H1 (cell line): Measurements from ENCODE around the gene RPUSD1. TPM values are rescaled to one million over a fixed set of nuclear protein-coding genes. Genes with fewer than 3 reads are reported as not detected.

ENCODE experiments used
- CTCF ChIA-PET: fragments of 300-600 bp; sonication (Branson Sonifier 250); formaldehyde crosslinking; loops from one replicate; lab custom pipeline; 2021; ENCODE audit not compliant: partially characterized antibody; lab: Charles Lee
- POLR2A ChIA-PET: fragments of 300-600 bp; sonication (Branson Sonifier 250); formaldehyde crosslinking; loops from one replicate; lab custom pipeline; 2021; ENCODE audit warnings: inconsistent platforms; ENCODE audit not compliant: partially characterized antibody; lab: Charles Lee
- DNase-seq, 2 experiments: peaks; one replicate each; pipeline versions ENCODE4 v3.0.0 to v3.0.0-alpha.2; 2010 to 2022; ENCODE audit warnings: low spot score in 2 of 2, low read depth in 1 of 2, mixed read lengths in 1 of 2
- FAIRE-seq: peaks from 2 replicates; lab custom pipeline; 2011; peaks lifted over from hg19 to GRCh38; lab: Jason Lieb, UNC
- H2AFZ ChIP-seq: 2 replicates; pipeline ENCODE4 v1.8.1; 2012; ENCODE audit warnings: low read length, inconsistent platforms
- H2AK5ac ChIP-seq: 2 replicates; pipeline ENCODE4 v1.6.1; 2013; ENCODE audit warnings: low read depth, low read length
- H2BK120ac ChIP-seq: replicated peaks from 2 replicates; pipeline ENCODE3; 2013; ENCODE audit warnings: low read depth, low read length, inconsistent platforms
- H2BK12ac ChIP-seq: 2 replicates; pipeline ENCODE4 v1.6.1; 2013; ENCODE audit warnings: low read depth, low read length
- H2BK15ac ChIP-seq: 2 replicates; pipeline ENCODE4 v1.6.1; 2013; ENCODE audit warnings: low read length
- H2BK20ac ChIP-seq: 2 replicates; pipeline ENCODE4 v1.6.1; 2013; ENCODE audit warnings: low read length
- H2BK5ac ChIP-seq: 2 replicates; pipeline ENCODE4 v1.6.1; 2013; ENCODE audit warnings: low read depth, low read length
- H3K14ac ChIP-seq: 2 replicates; pipeline ENCODE4 v1.6.1; 2013; ENCODE audit warnings: inconsistent platforms; ENCODE audit not compliant: insufficient read length
- H3K18ac ChIP-seq: 2 replicates; pipeline ENCODE4 v1.6.1; 2013; ENCODE audit warnings: low read length; ENCODE audit errors: extremely low read depth
- H3K23ac ChIP-seq: 2 replicates; pipeline ENCODE4 v1.6.1; 2013; ENCODE audit warnings: inconsistent platforms; ENCODE audit not compliant: insufficient read length
- H3K23me2 ChIP-seq: 2 replicates; pipeline ENCODE4 v1.6.1; 2013; ENCODE audit warnings: low read depth, low read length
- H3K27ac ChIP-seq: 2 replicates; pipeline ENCODE4 v1.6.1; 2011; ENCODE audit warnings: low read depth, low read length, inconsistent platforms
- H3K27me3 ChIP-seq, 4 experiments: replicated peaks in 1 of 4; 1 replicate in 1 of 4; 2 replicates in 3 of 4; pipeline versions ENCODE4 v1.6.1 to v1.8.1; 2011 to 2013; ENCODE audit warnings: low read length in 3 of 4, mild to moderate bottlenecking in 3 of 4, inconsistent platforms in 2 of 4, mixed read lengths in 2 of 4, moderate library complexity in 1 of 4; ENCODE audit not compliant: control insufficient read depth in 3 of 4, insufficient read depth in 3 of 4; ENCODE audit errors: extremely low read depth in 1 of 4
- H3K36me3 ChIP-seq, 4 experiments: 2 replicates each; pipeline versions ENCODE4 v1.6.1 to v1.8.1; 2011 to 2013; ENCODE audit warnings: mild to moderate bottlenecking in 4 of 4, low read length in 3 of 4, moderate library complexity in 2 of 4, control low read depth in 1 of 4, inconsistent platforms in 1 of 4; ENCODE audit not compliant: insufficient read depth in 4 of 4, control insufficient read depth in 2 of 4
- H3K4ac ChIP-seq: replicated peaks from 2 replicates; pipeline ENCODE3; 2013; ENCODE audit warnings: low read length, low read depth, mixed read lengths, inconsistent platforms; ENCODE audit not compliant: insufficient read length
- H3K4me1 ChIP-seq, 4 experiments: replicated peaks in 1 of 4; 1 replicate in 1 of 4; 2 replicates in 3 of 4; pipeline versions ENCODE4 v1.6.1 to v1.8.1; 2011 to 2013; ENCODE audit warnings: low read length in 3 of 4, inconsistent platforms in 2 of 4, mixed read lengths in 1 of 4; ENCODE audit not compliant: insufficient read depth in 4 of 4, control insufficient read depth in 3 of 4
- H3K4me2 ChIP-seq, 2 experiments: 2 replicates each; pipeline versions ENCODE4 v1.6.1 to v1.8.1; 2011 to 2013; ENCODE audit warnings: low read depth in 2 of 2, low read length in 2 of 2, control low read depth in 1 of 2, inconsistent platforms in 1 of 2, mild to moderate bottlenecking in 1 of 2; ENCODE audit not compliant: insufficient read depth in 1 of 2
- H3K4me3 ChIP-seq, 4 experiments: fragments of 200-600, 300-600 bp in 1 of 4; sonication (generic), shearing (Covaris generic), sonication (Bioruptor Twin) in 1 of 4; 2 replicates each; pipeline versions ENCODE4 v1.5.1 to v1.8.1; 2011 to 2016; ENCODE audit warnings: low read length in 4 of 4, low read depth in 3 of 4, control low read depth in 2 of 4, inconsistent platforms in 2 of 4, mild to moderate bottlenecking in 2 of 4, mixed read lengths in 1 of 4, moderate library complexity in 1 of 4; ENCODE audit not compliant: insufficient read depth in 2 of 4; ENCODE audit errors: extremely low read depth in 1 of 4
- H3K56ac ChIP-seq: replicated peaks from 2 replicates; pipeline ENCODE3; 2013; ENCODE audit warnings: low read depth, mild to moderate bottlenecking, mixed read lengths, low read length, inconsistent platforms; ENCODE audit not compliant: insufficient read length
- H3K79me1 ChIP-seq: 2 replicates; pipeline ENCODE4 v1.6.1; 2013; ENCODE audit warnings: low read depth, low read length, control low read depth
- H3K79me2 ChIP-seq, 2 experiments: 2 replicates each; pipeline versions ENCODE4 v1.6.1 to v1.8.1; 2012 to 2013; ENCODE audit warnings: low read length in 2 of 2, mild to moderate bottlenecking in 2 of 2, inconsistent platforms in 1 of 2; ENCODE audit not compliant: insufficient read depth in 2 of 2, control insufficient read depth in 1 of 2
- H3K9ac ChIP-seq, 4 experiments: replicated peaks in 1 of 4; 1 replicate in 1 of 4; 2 replicates in 3 of 4; pipeline versions ENCODE4 v1.6.1 to v1.8.1; 2011 to 2013; ENCODE audit warnings: low read depth in 3 of 4, low read length in 3 of 4, control low read depth in 2 of 4, mild to moderate bottlenecking in 2 of 4, moderate library complexity in 2 of 4, inconsistent platforms in 1 of 4; ENCODE audit errors: extremely low read depth in 1 of 4
- H3K9me3 ChIP-seq, 2 experiments: 2 replicates each; pipeline versions ENCODE4 v1.6.1 to v1.8.1; 2012 to 2013; ENCODE audit warnings: mild to moderate bottlenecking in 2 of 2, moderate library complexity in 2 of 2, control low read depth in 1 of 2, inconsistent platforms in 1 of 2, low read depth in 1 of 2, low read length in 1 of 2, mixed read lengths in 1 of 2; ENCODE audit not compliant: insufficient read depth in 2 of 2
- H4K20me1 ChIP-seq, 2 experiments: replicated peaks in 1 of 2; 2 replicates each; pipeline versions ENCODE3 to v1.8.1; 2011 to 2013; ENCODE audit warnings: inconsistent platforms in 2 of 2, low read length in 2 of 2, mild to moderate bottlenecking in 1 of 2; ENCODE audit not compliant: insufficient read depth in 2 of 2, control insufficient read depth in 1 of 2
- H4K5ac ChIP-seq: 2 replicates; pipeline ENCODE4 v1.6.1; 2013; ENCODE audit warnings: low read length, low read depth, mixed read lengths, inconsistent platforms; ENCODE audit not compliant: insufficient read length
- H4K8ac ChIP-seq: 2 replicates; pipeline ENCODE4 v1.8.0; 2013; ENCODE audit warnings: mild to moderate bottlenecking, moderate library complexity, low read length, inconsistent platforms; ENCODE audit not compliant: insufficient read depth; ENCODE audit errors: extremely low read depth
- H4K91ac ChIP-seq: replicated peaks from 2 replicates; pipeline ENCODE3; 2013; ENCODE audit warnings: low read length, mixed read lengths, inconsistent platforms; ENCODE audit not compliant: insufficient read length
- ASH2L ChIP-seq: fragments of 200-600, 300-600 bp; sonication (generic); IDR thresholded peaks from one replicate; pipeline ENCODE4 v1.7.1; 2017; ENCODE audit warnings: low read length
- CHD1 ChIP-seq: IDR thresholded peaks from 2 replicates; pipeline ENCODE4 v1.6.1; 2012; ENCODE audit warnings: low read depth, low read length, improper control_type of control experiment
- CTBP2 ChIP-seq: IDR thresholded peaks from 2 replicates; pipeline ENCODE4 v1.7.0; 2011; ENCODE audit warnings: borderline replicate concordance, mild to moderate bottlenecking, moderate library complexity, mixed read lengths, low read length; ENCODE audit not compliant: insufficient read depth, insufficient read length
- EGR1 ChIP-seq: IDR thresholded peaks from 2 replicates; pipeline ENCODE4 v1.6.1; 2011; ENCODE audit warnings: low read depth, low read length, borderline replicate concordance
- FOSL1 ChIP-seq: IDR thresholded peaks from 2 replicates; pipeline ENCODE4 v1.6.1; 2011; ENCODE audit warnings: mild to moderate bottlenecking, low read depth, low read length, moderate library complexity; ENCODE audit not compliant: insufficient read depth
- HDAC2 ChIP-seq, 2 experiments: fragments of 300-600 bp in 1 of 2; sonication (generic) in 1 of 2; IDR thresholded peaks; 2 replicates each; pipeline ENCODE4 v1.6.1; 2011 to 2012; ENCODE audit warnings: low read depth in 2 of 2, low read length in 2 of 2, mild to moderate bottlenecking in 2 of 2, moderate library complexity in 2 of 2, borderline replicate concordance in 1 of 2, inconsistent platforms in 1 of 2
- JUN ChIP-seq: IDR thresholded peaks from 2 replicates; pipeline ENCODE4 v1.6.1; 2011; ENCODE audit warnings: low read depth, mild to moderate bottlenecking, improper control_type of control experiment, low read length
- KDM5A ChIP-seq: fragments of 200-600 bp; IDR thresholded peaks from 2 replicates; pipeline ENCODE4 v1.7.1; 2012; ENCODE audit warnings: mild to moderate bottlenecking, low read length, inconsistent platforms, mixed read lengths
- POU5F1 ChIP-seq: IDR thresholded peaks from 2 replicates; pipeline ENCODE4 v1.6.1; 2011; ENCODE audit warnings: low read depth, mild to moderate bottlenecking, low read length, moderate library complexity
- WGBS, 2 experiments: shearing (Covaris generic) in 1 of 2; methylation state at CpG; one replicate each; pipeline versions ENCODE4 v1.1.6 to v1.1.7; 2013 to 2015; ENCODE audit warnings: low lambda C conversion rate in 2 of 2, mixed read lengths in 2 of 2, inconsistent platforms in 1 of 2, low coverage in 1 of 2, missing lambda C conversion rate in 1 of 2; ENCODE audit not compliant: insufficient replicate concordance in 2 of 2, insufficient coverage in 1 of 2, insufficient read length in 1 of 2; ENCODE audit errors: extremely low coverage in 1 of 2, missing lambda C conversion rate in 1 of 2; 5-methylcytosine and 5-hydroxymethylcytosine counted together
- polyA plus RNA-seq, 7 experiments: library from polyadenylated mRNA; depleted of rRNA in 3 of 7; stranded (reverse) in 5 of 7; unstranded in 2 of 7; fragments of >200 nt in 5 of 7; fragments of 200-250 nt in 2 of 7; gene quantifications; 1 replicate in 5 of 7; 2 replicates in 1 of 7; 4 replicates in 1 of 7; pipeline versions ENCODE4 v1.2.1 to v1.2.3, GENCODE V29; 2011 to 2013; ENCODE audit warnings: missing spikeins in 2 of 7, mixed read lengths in 2 of 7
- total RNA-seq: library from RNA; stranded (reverse); fragmentation: NEBNext Ultra II Directional; extraction: Animal tissue kit (Norgen Biotek cat#: 25700); gene quantifications from 2 replicates; pipeline ENCODE4 v1.2.1, GENCODE V29; 2021

RPUSD1 gene
- total and polyA plus RNA-seq, 2 of the 8 experiments (the other 6 are each of a cell fraction or from before 2014, with no cell fraction given): 32.2 to 61.8 TPM

DNA sequence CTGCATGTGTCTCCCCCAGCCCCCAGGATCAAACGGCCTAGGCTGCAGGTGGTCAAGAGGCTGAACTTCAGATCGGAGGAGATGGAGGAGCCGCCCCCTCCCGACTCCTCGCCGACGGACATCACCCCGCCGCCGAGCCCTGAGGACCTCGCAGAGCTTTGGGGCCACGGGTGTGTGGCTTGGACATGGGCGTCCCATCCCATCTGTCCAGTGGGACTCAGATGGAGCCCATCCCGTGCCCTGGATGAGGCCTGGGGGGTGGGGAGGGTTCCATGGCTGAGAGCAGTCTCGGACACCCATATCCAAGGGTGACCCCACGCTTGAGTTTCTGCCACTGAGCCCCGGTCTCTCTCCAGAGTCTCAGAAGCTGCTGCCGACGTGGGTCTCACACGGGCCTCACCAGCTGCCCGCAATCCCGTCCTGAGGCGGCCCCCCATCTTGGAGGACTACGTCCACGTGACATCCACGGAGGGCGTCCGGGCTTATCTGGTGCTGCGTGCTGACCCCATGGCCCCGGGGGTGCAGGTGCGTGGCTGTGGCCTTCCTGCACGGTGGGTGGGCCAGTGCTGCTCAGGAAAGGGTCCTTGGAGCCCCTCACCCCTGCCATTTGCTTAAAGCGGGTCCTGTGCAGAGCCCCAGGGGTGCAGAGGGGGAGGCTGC is 1.1 kb upstream of the RPUSD1 start:
- H2AK5ac ChIP-seq: no peak overlapping the region
- H3K27ac ChIP-seq: no peak overlapping the region
- H4K5ac ChIP-seq: no peak overlapping the region
- H2BK12ac ChIP-seq: no peak overlapping the region
- TF ChIP-seq KDM5A (no peak), HDAC2 (IDR thresholded peaks at IDR 0.05; ENCODE audit: borderline replicate concordance in 1 of 2, low read depth in 2 of 2, low read length in 2 of 2) (no peak), ASH2L (no peak), POU5F1 (no peak), CHD1 (no peak), FOSL1 (no peak), EGR1 (no peak), CTBP2 (no peak), JUN (no peak)
- peak overlapping the region in 1 of 4 experiments; percentile 81; a peak in 2 of 7 replicates for H3K9ac ChIP-seq
- FAIRE-seq (no peak), DNase-seq (no peak)
- peaks cover 6 to 31% of the 10 kb centered on the region in 2 experiments for H4K20me1 ChIP-seq
- no peak overlapping the region for H2BK120ac ChIP-seq
- H4K8ac ChIP-seq: peak overlapping the region; percentile 38; the same call in 1 of the 2 replicates
- no peak overlapping the region for H4K91ac ChIP-seq
- peak overlapping the region; percentile 56 to 77 (median 70) for H3K4me3 ChIP-seq
- H3K9me3 ChIP-seq: no peaks in the 10 kb centered on the region
- H3K79me2 ChIP-seq: peaks cover 0 to 16% of the 10 kb centered on the region in 2 experiments; a peak in 1 of 4 replicates
- H3K56ac ChIP-seq: no peak overlapping the region
- no peaks in the 10 kb centered on the region for H3K27me3 ChIP-seq
- H3K14ac ChIP-seq: no peak overlapping the region
- H3K79me1 ChIP-seq: peaks cover 5% of the 10 kb centered on the region; the same call in 1 of the 2 replicates
- CTCF ChIA-PET: interaction anchor here (1.0 to 13.7 kb wide), 3 partner anchors 23 to 67 kb away, joined by 3 to 424 read pairs (median 144); partner anchors contain the start of genes ANTKMT, CCDC78, CIAO3 and HAGHL
- H2BK5ac ChIP-seq: no peak overlapping the region
- H3K4ac ChIP-seq: no peak overlapping the region
- no peak overlapping the region for H2BK15ac ChIP-seq
- H3K4me1 ChIP-seq: peaks cover 0 to 14% (median 6%) of the 10 kb centered on the region in 4 experiments; a peak in 4 of 7 replicates
- H3K36me3 ChIP-seq: peaks cover 5 to 48% (median 14%) of the 10 kb centered on the region in 4 experiments; a peak in 5 of 8 replicates
- POLR2A ChIA-PET: interaction anchor here (1.0 to 4.4 kb wide), 6 partner anchors 11 to 105 kb away, joined by 3 to 24 read pairs (median 4); partner anchors contain the start of genes ANTKMT, GNG13 and JMJD8
- H2BK20ac ChIP-seq: no peak overlapping the region
- H3K4me2 ChIP-seq: peak overlapping the region; percentile 38 to 95
- peaks cover 9% of the 10 kb centered on the region; the same call in 1 of the 2 replicates for H3K23me2 ChIP-seq
- H3K18ac ChIP-seq: no peak overlapping the region
- H3K23ac ChIP-seq: no peak overlapping the region
- WGBS, 2 experiments: 83% methylated on average over 33 of the region's 33 CpGs; no CpG with 5 or more reads in 1 of the 2 experiments
- H2AFZ ChIP-seq: no peak overlapping the region
